GM12801 (cell line): ENCODE measurements around the gene SLC19A1.

Experiments
- CTCF ChIP-seq: IDR thresholded peaks from one replicate; pipeline ENCODE4 v1.5.1; 2011; ENCODE audit warnings: control low read depth; ENCODE audit not compliant: insufficient read length; ENCODE audit errors: extremely low read depth

The SLC19A1 gene

GRCh38 chr21:45543710-45544448, 1.6 kb upstream of the SLC19A1 start:
- TF ChIP-seq CTCF = no peak

- no peak for TF ChIP-seq CTCF
These were observed 1.1 kb upstream of the SLC19A1 start for GRCh38 chr21:45543371-45543709.

- TF ChIP-seq CTCF = no peak
These were observed 579 bp upstream of the SLC19A1 start for GRCh38 chr21:45542667-45543370.

- no peak for TF ChIP-seq CTCF
These were observed 810 bp downstream of the SLC19A1 start for GRCh38 chr21:45541221-45542039.

- no peak for TF ChIP-seq CTCF
These were observed 1.7 kb downstream of the SLC19A1 start for GRCh38 chr21:45540601-45540970.

- TF ChIP-seq CTCF = no peak
These were observed 2.2 kb downstream of the SLC19A1 start for GRCh38 chr21:45539796-45540600.
